ENCODE measurements around the gene SIPA1L3. TPM values are rescaled to one million over a fixed set of nuclear protein-coding genes. Genes with fewer than 3 reads are reported as not detected.

SIPA1L3 gene
- total RNA-seq, 2 experiments from 2014 or later = 15.5 to 17.7 TPM

DNA sequence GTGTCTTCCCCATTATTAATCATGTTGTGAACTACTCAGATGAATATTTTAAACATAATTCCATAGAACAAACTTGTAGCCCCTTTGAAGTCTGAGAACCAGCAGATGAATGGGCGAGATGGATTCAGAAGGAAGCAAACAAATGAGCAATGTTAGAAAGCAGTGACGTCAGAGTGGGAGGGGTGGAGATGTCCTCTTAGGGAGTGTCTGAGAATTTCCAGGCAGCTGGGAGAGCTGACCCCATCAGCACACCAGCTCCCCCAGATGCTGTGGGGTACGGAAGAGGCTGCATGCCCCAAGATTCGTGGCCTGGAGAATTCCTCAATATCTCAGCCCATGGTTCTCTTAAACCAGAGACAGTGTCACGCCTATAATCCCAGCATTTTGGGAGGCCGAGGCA is 248.4 kb downstream of the SIPA1L3 start:
- ATAC-seq (ENCODE audit: poor library complexity) (no peak), DNase-seq (no peak)
- Histone ChIP-seq H3K36me3 (ENCODE audit: insufficient read depth, low read length) (peaks cover 22% of the 10 kb centered on the region), H3K27me3 (ENCODE audit: control insufficient read depth in 1 of 2, insufficient read depth in 2 of 2, low read length in 2 of 2) (no peaks in the 10 kb centered on the region), H3K9me3 (ENCODE audit: control insufficient read depth in 1 of 2, insufficient read depth in 1 of 2, low read length in 2 of 2) (peaks cover 0 to 10% of the 10 kb centered on the region in 2 experiments), H3K4me1 (ENCODE audit: insufficient read depth, low read length) (no peaks in the 10 kb centered on the region), H3K4me3 (ENCODE audit: low read length) (no peak overlapping the region), H3K27ac (ENCODE audit: low read depth in 1 of 2, low read length in 2 of 2) (no peak overlapping the region)
- Mint-ChIP-seq H3K4me1 (ENCODE audit: low read depth) (no peaks in the 10 kb centered on the region), H3K27me3 (no peaks in the 10 kb centered on the region), H3K4me3 (no peak overlapping the region), H3K27ac (no peak overlapping the region), H3K9me3 (no peaks in the 10 kb centered on the region), H3K36me3 (ENCODE audit: low read depth) (peaks cover 35% of the 10 kb centered on the region)
- ChIA-PET CTCF (interaction anchor here (0.7 kb wide), 1 partner anchor 13 kb away, joined by 3 read pairs; no protein-coding TSS in a partner anchor), POLR2A (no interaction called here)
- intact Hi-C loops (cut with DNase I, micrococcal nuclease) = no loop called here
- TF ChIP-seq, protein P1, sequence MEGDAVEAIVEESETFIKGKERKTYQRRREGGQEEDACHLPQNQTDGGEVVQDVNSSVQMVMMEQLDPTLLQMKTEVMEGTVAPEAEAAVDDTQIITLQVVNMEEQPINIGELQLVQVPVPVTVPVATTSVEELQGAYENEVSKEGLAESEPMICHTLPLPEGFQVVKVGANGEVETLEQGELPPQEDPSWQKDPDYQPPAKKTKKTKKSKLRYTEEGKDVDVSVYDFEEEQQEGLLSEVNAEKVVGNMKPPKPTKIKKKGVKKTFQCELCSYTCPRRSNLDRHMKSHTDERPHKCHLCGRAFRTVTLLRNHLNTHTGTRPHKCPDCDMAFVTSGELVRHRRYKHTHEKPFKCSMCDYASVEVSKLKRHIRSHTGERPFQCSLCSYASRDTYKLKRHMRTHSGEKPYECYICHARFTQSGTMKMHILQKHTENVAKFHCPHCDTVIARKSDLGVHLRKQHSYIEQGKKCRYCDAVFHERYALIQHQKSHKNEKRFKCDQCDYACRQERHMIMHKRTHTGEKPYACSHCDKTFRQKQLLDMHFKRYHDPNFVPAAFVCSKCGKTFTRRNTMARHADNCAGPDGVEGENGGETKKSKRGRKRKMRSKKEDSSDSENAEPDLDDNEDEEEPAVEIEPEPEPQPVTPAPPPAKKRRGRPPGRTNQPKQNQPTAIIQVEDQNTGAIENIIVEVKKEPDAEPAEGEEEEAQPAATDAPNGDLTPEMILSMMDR (IDR thresholded peaks at IDR 0.05) = no peak

DNA sequence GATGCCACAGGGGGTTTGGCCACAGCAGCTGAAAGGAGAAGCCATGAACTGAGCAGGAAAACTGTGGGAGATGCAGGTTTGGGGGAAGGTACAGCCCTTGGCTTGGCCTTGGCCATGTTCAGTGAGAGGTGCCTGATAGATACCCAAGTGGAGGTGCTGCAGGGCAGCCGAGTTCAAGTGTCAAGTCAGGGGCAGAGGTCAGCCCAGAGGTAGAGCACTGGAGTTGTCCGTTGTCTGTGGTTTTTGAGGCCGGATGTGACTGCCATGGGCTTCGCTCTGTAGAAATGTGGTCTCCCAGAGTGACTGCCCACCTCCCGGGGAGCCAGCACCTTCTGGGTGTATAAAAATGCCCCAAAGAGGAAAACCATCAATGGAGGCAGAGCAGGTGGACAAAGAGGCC is 251.7 kb downstream of the SIPA1L3 start:
- peaks cover 58% of the 10 kb centered on the region for H3K36me3 Mint-ChIP-seq (ENCODE audit: low read depth)
- H3K4me1 Mint-ChIP-seq (ENCODE audit: low read depth) = no peaks in the 10 kb centered on the region
- intact Hi-C loops (cut with DNase I, micrococcal nuclease) = no loop called here

DNA sequence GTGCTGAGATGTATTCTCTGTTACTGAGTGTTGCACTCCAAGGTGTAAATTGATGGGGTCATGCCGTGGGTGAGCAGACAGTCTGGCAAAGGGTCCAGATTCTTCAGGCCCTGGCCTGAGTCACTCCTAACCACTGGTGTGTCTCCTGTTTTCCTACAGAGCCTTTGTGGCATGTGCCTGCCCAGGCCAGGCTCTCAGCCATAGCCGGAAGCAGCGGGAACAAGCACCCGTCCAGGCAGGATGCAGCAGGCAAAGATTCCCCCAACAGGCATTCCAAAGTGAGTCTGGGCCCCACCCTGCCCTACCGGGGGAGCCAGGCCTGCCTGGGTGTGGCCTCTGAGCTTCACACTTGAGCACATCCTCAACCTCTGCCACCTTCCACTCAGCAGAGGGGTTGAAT is 255.1 kb downstream of the SIPA1L3 start:
- H3K4me1 ChIP-seq (ENCODE audit: insufficient read depth, low read length) = no peaks in the 10 kb centered on the region
- peaks cover 9 to 37% of the 10 kb centered on the region in 2 experiments for H3K9me3 ChIP-seq (ENCODE audit: control insufficient read depth in 1 of 2, insufficient read depth in 1 of 2, low read length in 2 of 2)
- CTCF ChIA-PET = no interaction called here
- POLR2A ChIA-PET = no interaction called here
- no peak for ATAC-seq (ENCODE audit: poor library complexity)
- TF ChIP-seq, protein P1 (IDR thresholded peaks at IDR 0.05) = no peak
- no peak overlapping the region for H3K27ac ChIP-seq (ENCODE audit: low read depth in 1 of 2, low read length in 2 of 2)
- peaks cover 33% of the 10 kb centered on the region for H3K36me3 ChIP-seq (ENCODE audit: insufficient read depth, low read length)
- Mint-ChIP-seq H3K27ac (no peak overlapping the region), H3K4me1 (ENCODE audit: low read depth) (no peaks in the 10 kb centered on the region), H3K36me3 (ENCODE audit: low read depth) (peaks cover 78% of the 10 kb centered on the region), H3K9me3 (no peaks in the 10 kb centered on the region), H3K27me3 (no peaks in the 10 kb centered on the region), H3K4me3 (no peak overlapping the region)
- DNase-seq = no peak
- no peaks in the 10 kb centered on the region for H3K27me3 ChIP-seq (ENCODE audit: control insufficient read depth in 1 of 2, insufficient read depth in 2 of 2, low read length in 2 of 2)
- H3K4me3 ChIP-seq (ENCODE audit: low read length) = no peak overlapping the region
- intact Hi-C loops (cut with DNase I, micrococcal nuclease) = no loop called here

More for the DNA sequence above, 251.7 kb downstream of the SIPA1L3 start:
- TF ChIP-seq, protein P1 (IDR thresholded peaks at IDR 0.05) = no peak
- Mint-ChIP-seq H3K4me3 (no peak overlapping the region), H3K27ac (no peak overlapping the region), H3K9me3 (no peaks in the 10 kb centered on the region), H3K27me3 (no peaks in the 10 kb centered on the region)
- Histone ChIP-seq H3K36me3 (ENCODE audit: insufficient read depth, low read length) (peaks cover 23% of the 10 kb centered on the region), H3K27ac (ENCODE audit: low read depth in 1 of 2, low read length in 2 of 2) (no peak overlapping the region), H3K27me3 (ENCODE audit: control insufficient read depth in 1 of 2, insufficient read depth in 2 of 2, low read length in 2 of 2) (no peaks in the 10 kb centered on the region), H3K4me3 (ENCODE audit: low read length) (no peak overlapping the region), H3K4me1 (ENCODE audit: insufficient read depth, low read length) (no peaks in the 10 kb centered on the region), H3K9me3 (ENCODE audit: control insufficient read depth in 1 of 2, insufficient read depth in 1 of 2, low read length in 2 of 2) (peaks cover 9 to 37% of the 10 kb centered on the region in 2 experiments)
- CTCF ChIA-PET = no interaction called here
- POLR2A ChIA-PET = no interaction called here
- ATAC-seq (ENCODE audit: poor library complexity) (no peak), DNase-seq (no peak)
